H1 (cell line): ENCODE results near the gene TBC1D16. TPM values are rescaled to one million over a fixed set of nuclear protein-coding genes. Genes with fewer than 3 reads are reported as not detected.

Source experiments
- CTCF ChIA-PET: fragments of 300-600 bp; sonication (Branson Sonifier 250); formaldehyde crosslinking; loops from one replicate; lab custom pipeline; 2021; ENCODE audit not compliant: partially characterized antibody; lab: Charles Lee
- POLR2A ChIA-PET: fragments of 300-600 bp; sonication (Branson Sonifier 250); formaldehyde crosslinking; loops from one replicate; lab custom pipeline; 2021; ENCODE audit warnings: inconsistent platforms; ENCODE audit not compliant: partially characterized antibody; lab: Charles Lee
- DNase-seq, 2 experiments: peaks; one replicate each; pipeline versions ENCODE4 v3.0.0 to v3.0.0-alpha.2; 2010 to 2022; ENCODE audit warnings: low spot score in 2 of 2, low read depth in 1 of 2, mixed read lengths in 1 of 2
- FAIRE-seq: peaks from 2 replicates; lab custom pipeline; 2011; peaks lifted over from hg19 to GRCh38; lab: Jason Lieb, UNC
- H2AFZ ChIP-seq: 2 replicates; pipeline ENCODE4 v1.8.1; 2012; ENCODE audit warnings: low read length, inconsistent platforms
- H2AK5ac ChIP-seq: 2 replicates; pipeline ENCODE4 v1.6.1; 2013; ENCODE audit warnings: low read depth, low read length
- H2BK120ac ChIP-seq: replicated peaks from 2 replicates; pipeline ENCODE3; 2013; ENCODE audit warnings: low read depth, low read length, inconsistent platforms
- H2BK12ac ChIP-seq: 2 replicates; pipeline ENCODE4 v1.6.1; 2013; ENCODE audit warnings: low read depth, low read length
- H2BK15ac ChIP-seq: 2 replicates; pipeline ENCODE4 v1.6.1; 2013; ENCODE audit warnings: low read length
- H2BK20ac ChIP-seq: 2 replicates; pipeline ENCODE4 v1.6.1; 2013; ENCODE audit warnings: low read length
- H2BK5ac ChIP-seq: 2 replicates; pipeline ENCODE4 v1.6.1; 2013; ENCODE audit warnings: low read depth, low read length
- H3K14ac ChIP-seq: 2 replicates; pipeline ENCODE4 v1.6.1; 2013; ENCODE audit warnings: inconsistent platforms; ENCODE audit not compliant: insufficient read length
- H3K18ac ChIP-seq: 2 replicates; pipeline ENCODE4 v1.6.1; 2013; ENCODE audit warnings: low read length; ENCODE audit errors: extremely low read depth
- H3K23ac ChIP-seq: 2 replicates; pipeline ENCODE4 v1.6.1; 2013; ENCODE audit warnings: inconsistent platforms; ENCODE audit not compliant: insufficient read length
- H3K23me2 ChIP-seq: 2 replicates; pipeline ENCODE4 v1.6.1; 2013; ENCODE audit warnings: low read depth, low read length
- H3K27ac ChIP-seq: 2 replicates; pipeline ENCODE4 v1.6.1; 2011; ENCODE audit warnings: low read depth, low read length, inconsistent platforms
- H3K27me3 ChIP-seq, 4 experiments: replicated peaks in 1 of 4; 1 replicate in 1 of 4; 2 replicates in 3 of 4; pipeline versions ENCODE4 v1.6.1 to v1.8.1; 2011 to 2013; ENCODE audit warnings: low read length in 3 of 4, mild to moderate bottlenecking in 3 of 4, inconsistent platforms in 2 of 4, mixed read lengths in 2 of 4, moderate library complexity in 1 of 4; ENCODE audit not compliant: control insufficient read depth in 3 of 4, insufficient read depth in 3 of 4; ENCODE audit errors: extremely low read depth in 1 of 4
- H3K36me3 ChIP-seq, 4 experiments: 2 replicates each; pipeline versions ENCODE4 v1.6.1 to v1.8.1; 2011 to 2013; ENCODE audit warnings: mild to moderate bottlenecking in 4 of 4, low read length in 3 of 4, moderate library complexity in 2 of 4, control low read depth in 1 of 4, inconsistent platforms in 1 of 4; ENCODE audit not compliant: insufficient read depth in 4 of 4, control insufficient read depth in 2 of 4
- H3K4ac ChIP-seq: replicated peaks from 2 replicates; pipeline ENCODE3; 2013; ENCODE audit warnings: low read length, low read depth, mixed read lengths, inconsistent platforms; ENCODE audit not compliant: insufficient read length
- H3K4me1 ChIP-seq, 4 experiments: replicated peaks in 1 of 4; 1 replicate in 1 of 4; 2 replicates in 3 of 4; pipeline versions ENCODE4 v1.6.1 to v1.8.1; 2011 to 2013; ENCODE audit warnings: low read length in 3 of 4, inconsistent platforms in 2 of 4, mixed read lengths in 1 of 4; ENCODE audit not compliant: insufficient read depth in 4 of 4, control insufficient read depth in 3 of 4
- H3K4me2 ChIP-seq, 2 experiments: 2 replicates each; pipeline versions ENCODE4 v1.6.1 to v1.8.1; 2011 to 2013; ENCODE audit warnings: low read depth in 2 of 2, low read length in 2 of 2, control low read depth in 1 of 2, inconsistent platforms in 1 of 2, mild to moderate bottlenecking in 1 of 2; ENCODE audit not compliant: insufficient read depth in 1 of 2
- H3K4me3 ChIP-seq, 4 experiments: fragments of 200-600, 300-600 bp in 1 of 4; sonication (generic), shearing (Covaris generic), sonication (Bioruptor Twin) in 1 of 4; 2 replicates each; pipeline versions ENCODE4 v1.5.1 to v1.8.1; 2011 to 2016; ENCODE audit warnings: low read length in 4 of 4, low read depth in 3 of 4, control low read depth in 2 of 4, inconsistent platforms in 2 of 4, mild to moderate bottlenecking in 2 of 4, mixed read lengths in 1 of 4, moderate library complexity in 1 of 4; ENCODE audit not compliant: insufficient read depth in 2 of 4; ENCODE audit errors: extremely low read depth in 1 of 4
- H3K56ac ChIP-seq: replicated peaks from 2 replicates; pipeline ENCODE3; 2013; ENCODE audit warnings: low read depth, mild to moderate bottlenecking, mixed read lengths, low read length, inconsistent platforms; ENCODE audit not compliant: insufficient read length
- H3K79me1 ChIP-seq: 2 replicates; pipeline ENCODE4 v1.6.1; 2013; ENCODE audit warnings: low read depth, low read length, control low read depth
- H3K79me2 ChIP-seq, 2 experiments: 2 replicates each; pipeline versions ENCODE4 v1.6.1 to v1.8.1; 2012 to 2013; ENCODE audit warnings: low read length in 2 of 2, mild to moderate bottlenecking in 2 of 2, inconsistent platforms in 1 of 2; ENCODE audit not compliant: insufficient read depth in 2 of 2, control insufficient read depth in 1 of 2
- H3K9ac ChIP-seq, 4 experiments: replicated peaks in 1 of 4; 1 replicate in 1 of 4; 2 replicates in 3 of 4; pipeline versions ENCODE4 v1.6.1 to v1.8.1; 2011 to 2013; ENCODE audit warnings: low read depth in 3 of 4, low read length in 3 of 4, control low read depth in 2 of 4, mild to moderate bottlenecking in 2 of 4, moderate library complexity in 2 of 4, inconsistent platforms in 1 of 4; ENCODE audit errors: extremely low read depth in 1 of 4
- H3K9me3 ChIP-seq, 2 experiments: 2 replicates each; pipeline versions ENCODE4 v1.6.1 to v1.8.1; 2012 to 2013; ENCODE audit warnings: mild to moderate bottlenecking in 2 of 2, moderate library complexity in 2 of 2, control low read depth in 1 of 2, inconsistent platforms in 1 of 2, low read depth in 1 of 2, low read length in 1 of 2, mixed read lengths in 1 of 2; ENCODE audit not compliant: insufficient read depth in 2 of 2
- H4K20me1 ChIP-seq, 2 experiments: replicated peaks in 1 of 2; 2 replicates each; pipeline versions ENCODE3 to v1.8.1; 2011 to 2013; ENCODE audit warnings: inconsistent platforms in 2 of 2, low read length in 2 of 2, mild to moderate bottlenecking in 1 of 2; ENCODE audit not compliant: insufficient read depth in 2 of 2, control insufficient read depth in 1 of 2
- H4K5ac ChIP-seq: 2 replicates; pipeline ENCODE4 v1.6.1; 2013; ENCODE audit warnings: low read length, low read depth, mixed read lengths, inconsistent platforms; ENCODE audit not compliant: insufficient read length
- H4K8ac ChIP-seq: 2 replicates; pipeline ENCODE4 v1.8.0; 2013; ENCODE audit warnings: mild to moderate bottlenecking, moderate library complexity, low read length, inconsistent platforms; ENCODE audit not compliant: insufficient read depth; ENCODE audit errors: extremely low read depth
- H4K91ac ChIP-seq: replicated peaks from 2 replicates; pipeline ENCODE3; 2013; ENCODE audit warnings: low read length, mixed read lengths, inconsistent platforms; ENCODE audit not compliant: insufficient read length
- CTCF ChIP-seq, 3 experiments: IDR thresholded peaks; 1 replicate in 2 of 3; 2 replicates in 1 of 3; pipeline versions ENCODE4 v1.5.1 to v1.6.1; 2011; ENCODE audit warnings: low read length in 3 of 3, mild to moderate bottlenecking in 3 of 3, inconsistent platforms in 2 of 3, low read depth in 1 of 3, moderate library complexity in 1 of 3; ENCODE audit not compliant: insufficient read depth in 1 of 3; ENCODE audit errors: control extremely low read depth in 1 of 3
- GABPA ChIP-seq: IDR thresholded peaks from 2 replicates; pipeline ENCODE4 v1.6.1; 2011; ENCODE audit warnings: mild to moderate bottlenecking, low read length, moderate library complexity, borderline replicate concordance; ENCODE audit not compliant: insufficient read depth
- KDM1A ChIP-seq: fragments of 200-600, 300-600 bp; sonication (generic); IDR thresholded peaks from 2 replicates; pipeline ENCODE4 v1.7.1; 2016; ENCODE audit warnings: mild to moderate bottlenecking, low read length, borderline replicate concordance
- MAFK ChIP-seq: IDR thresholded peaks from 2 replicates; pipeline ENCODE4 v1.6.1; 2012; ENCODE audit warnings: low read depth, mild to moderate bottlenecking, improper control_type of control experiment, low read length
- RFX5 ChIP-seq: IDR thresholded peaks from 2 replicates; pipeline ENCODE4 v1.6.1; 2011; ENCODE audit warnings: low read depth, low read length, improper control_type of control experiment, borderline replicate concordance
- SIRT6 ChIP-seq: IDR thresholded peaks from one replicate; pipeline ENCODE4 v1.7.1; 2012; ENCODE audit warnings: low read length, inconsistent platforms
- YY1 ChIP-seq: IDR thresholded peaks from 2 replicates; pipeline ENCODE4 v1.6.1; 2011; ENCODE audit warnings: low read depth, mild to moderate bottlenecking, low read length
- WGBS, 2 experiments: shearing (Covaris generic) in 1 of 2; methylation state at CpG; one replicate each; pipeline versions ENCODE4 v1.1.6 to v1.1.7; 2013 to 2015; ENCODE audit warnings: low lambda C conversion rate in 2 of 2, mixed read lengths in 2 of 2, inconsistent platforms in 1 of 2, low coverage in 1 of 2, missing lambda C conversion rate in 1 of 2; ENCODE audit not compliant: insufficient replicate concordance in 2 of 2, insufficient coverage in 1 of 2, insufficient read length in 1 of 2; ENCODE audit errors: extremely low coverage in 1 of 2, missing lambda C conversion rate in 1 of 2; 5-methylcytosine and 5-hydroxymethylcytosine counted together
- polyA plus RNA-seq, 7 experiments: library from polyadenylated mRNA; depleted of rRNA in 3 of 7; stranded (reverse) in 5 of 7; unstranded in 2 of 7; fragments of >200 nt in 5 of 7; fragments of 200-250 nt in 2 of 7; gene quantifications; 1 replicate in 5 of 7; 2 replicates in 1 of 7; 4 replicates in 1 of 7; pipeline versions ENCODE4 v1.2.1 to v1.2.3, GENCODE V29; 2011 to 2013; ENCODE audit warnings: missing spikeins in 2 of 7, mixed read lengths in 2 of 7
- total RNA-seq: library from RNA; stranded (reverse); fragmentation: NEBNext Ultra II Directional; extraction: Animal tissue kit (Norgen Biotek cat#: 25700); gene quantifications from 2 replicates; pipeline ENCODE4 v1.2.1, GENCODE V29; 2021

Gene TBC1D16
- total and polyA plus RNA-seq, 2 of the 8 experiments (the other 6 are each of a cell fraction or from before 2014, with no cell fraction given) = 21.1 to 109 TPM

- Histone ChIP-seq H2BK15ac (no peak overlapping the region), H3K27ac (no peak overlapping the region), H2BK120ac (no peak overlapping the region), H3K27me3 (no peaks in the 10 kb centered on the region), H4K8ac (no peak overlapping the region), H2BK12ac (no peak overlapping the region), H4K20me1 (peaks cover 0 to 6% of the 10 kb centered on the region in 2 experiments), H3K79me1 (0 out of 2 replicates have a peak, but pooled peaks cover 6% of the 10 kb centered on the region), H3K56ac (no peak overlapping the region), H3K79me2 (peaks cover 0 to 15% of the 10 kb centered on the region in 2 experiments; a peak in 1 of 4 replicates), H4K91ac (no peak overlapping the region), H4K5ac (no peak overlapping the region), H3K4me3 (no peak overlapping the region), H3K9ac (no peak overlapping the region), H2BK5ac (no peak overlapping the region), H3K14ac (no peak overlapping the region), H3K4ac (no peak overlapping the region), H3K4me1 (peaks cover 0 to 16% (median 6%) of the 10 kb centered on the region in 4 experiments; a peak in 5 of 7 replicates), H2AFZ (no peak overlapping the region), H2BK20ac (no peak overlapping the region), H3K18ac (no peak overlapping the region), H3K9me3 (peaks cover 4 to 9% of the 10 kb centered on the region in 2 experiments), H3K23ac (no peak overlapping the region), H3K36me3 (no peaks in the 10 kb centered on the region; a peak in 1 of 8 replicates), H2AK5ac (no peak overlapping the region), H3K4me2 (no peak overlapping the region), H3K23me2 (no peaks in the 10 kb centered on the region)
- DNase-seq (no peak), FAIRE-seq (no peak)
- ChIA-PET CTCF (interaction anchor here (14.6 kb wide), 1 partner anchor 16 kb away, joined by 187 read pairs; no protein-coding TSS in a partner anchor), POLR2A (interaction anchor here (0.9 to 15.6 kb wide), 3 partner anchors 8 to 20 kb away, joined by 3 to 152 read pairs (median 5); no protein-coding TSS in a partner anchor)
- 94% methylated on average over 4 of the region's 4 CpGs; no CpG with 5 or more reads in 1 of the 2 experiments for WGBS, 2 experiments
- TF ChIP-seq YY1 = no peak
- TF ChIP-seq RFX5 = no peak
- TF ChIP-seq CTCF (IDR thresholded peaks at IDR 0.05; ENCODE audit: control extremely low read depth in 1 of 3, insufficient read depth in 1 of 3, low read depth in 1 of 3, low read length in 3 of 3) = no peak
- no peak for TF ChIP-seq MAFK
- TF ChIP-seq KDM1A = no peak
- TF ChIP-seq SIRT6 = no peak
- TF ChIP-seq GABPA = no peak
Observed at GRCh38 chr17:79959042-79959441, 76.6 kb downstream of the TBC1D16 start.
